ENCODE results near the gene MAPT.

The MAPT gene

GRCh38 chr17:45973099-45973780, 78.9 kb downstream of the MAPT start:
- DNase-seq (ENCODE audit: low read depth in 2 of 2): no peak

- no peak for DNase-seq (ENCODE audit: low read depth in 2 of 2)
Observed at GRCh38 chr17:45973946-45974859, 79.8 kb downstream of the MAPT start.

GRCh38 chr17:45974916-45975630, 80.7 kb downstream of the MAPT start:
- no peak for DNase-seq (ENCODE audit: low read depth in 2 of 2)

GRCh38 chr17:45975640-45976295, 81.4 kb downstream of the MAPT start:
- DNase-seq (ENCODE audit: low read depth in 2 of 2): no peak

- DNase-seq (ENCODE audit: low read depth in 2 of 2): no peak
Observed at GRCh38 chr17:45976391-45976754, 82.0 kb downstream of the MAPT start.

- DNase-seq (ENCODE audit: low read depth in 2 of 2): no peak
Observed at GRCh38 chr17:45976755-45977505, 82.6 kb downstream of the MAPT start.

GRCh38 chr17:45977506-45977824, 83.1 kb downstream of the MAPT start:
- no peak for DNase-seq (ENCODE audit: low read depth in 2 of 2)

- no peak for DNase-seq (ENCODE audit: low read depth in 2 of 2)
Observed at GRCh38 chr17:45977976-45978626, 83.7 kb downstream of the MAPT start.

- no peak for DNase-seq (ENCODE audit: low read depth in 2 of 2)
Observed at GRCh38 chr17:45979137-45979536, 84.8 kb downstream of the MAPT start.

- DNase-seq (ENCODE audit: low read depth in 2 of 2): no peak
Observed at GRCh38 chr17:45980855-45981254, 86.5 kb downstream of the MAPT start.

- no peak for DNase-seq (ENCODE audit: low read depth in 2 of 2)
Observed at GRCh38 chr17:45981306-45981705, 87.0 kb downstream of the MAPT start.

GRCh38 chr17:45982791-45983613, 88.6 kb downstream of the MAPT start:
- DNase-seq (ENCODE audit: low read depth in 2 of 2): no peak

- no peak for DNase-seq (ENCODE audit: low read depth in 2 of 2)
Observed at GRCh38 chr17:45983614-45984310, 89.4 kb downstream of the MAPT start.

GRCh38 chr17:45984368-45984767, 90.0 kb downstream of the MAPT start:
- no peak for DNase-seq (ENCODE audit: low read depth in 2 of 2)

GRCh38 chr17:45985447-45985846, 91.1 kb downstream of the MAPT start:
- no peak for DNase-seq (ENCODE audit: low read depth in 2 of 2)

- no peak for DNase-seq (ENCODE audit: low read depth in 2 of 2)
Observed at GRCh38 chr17:45986056-45986455, 91.7 kb downstream of the MAPT start.

- no peak for DNase-seq (ENCODE audit: low read depth in 2 of 2)
Observed at GRCh38 chr17:45987706-45988105, 93.4 kb downstream of the MAPT start.

- DNase-seq (ENCODE audit: low read depth in 2 of 2): no peak
Observed at GRCh38 chr17:45989759-45990158, 95.4 kb downstream of the MAPT start.

GRCh38 chr17:45990886-45991285, 96.5 kb downstream of the MAPT start:
- DNase-seq (ENCODE audit: low read depth in 2 of 2): no peak
